IMR-90 (cell line): ENCODE data around the gene GALNT7.

Source experiments
- BHLHE40 ChIP-seq: fragments of 150-350 bp; IDR thresholded peaks from 2 replicates; pipeline ENCODE4 v1.6.1; 2016; ENCODE audit warnings: mild to moderate bottlenecking, low read depth, low read length
- SMC3 ChIP-seq: fragments of 150-350 bp; IDR thresholded peaks from 2 replicates; pipeline ENCODE4 v1.6.1; 2016; ENCODE audit warnings: low read depth, mild to moderate bottlenecking, antibody characterized with exemption, low read length, moderate library complexity
- TF ChIP-seq, protein P1 (sequence below): conservative IDR thresholded peaks from 2 replicates; pipeline ENCODE4 v1.5.1; 2012; ENCODE audit warnings: mild to moderate bottlenecking, low read depth, low read length, improper control_type of control experiment

DNA sequence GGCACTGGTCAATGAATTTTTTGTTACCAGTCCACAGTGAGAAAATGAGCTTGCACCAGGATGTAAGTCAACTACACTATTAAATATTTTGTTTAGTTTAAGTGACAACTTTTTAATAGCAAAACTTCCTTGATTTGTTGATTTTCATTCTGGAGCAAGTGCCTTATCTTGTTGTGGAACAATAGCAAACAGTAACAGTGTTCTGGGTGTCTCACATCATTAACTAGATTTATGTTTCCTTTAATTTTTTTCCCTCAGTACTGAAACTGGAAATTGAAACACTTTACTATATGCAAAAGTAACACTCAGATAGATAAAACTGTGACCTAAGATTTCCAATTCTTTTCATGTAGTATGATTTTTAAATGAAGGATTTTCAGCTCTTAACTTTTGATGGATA is 80.1 kb downstream of the GALNT7 start:
- TF ChIP-seq, protein P1, sequence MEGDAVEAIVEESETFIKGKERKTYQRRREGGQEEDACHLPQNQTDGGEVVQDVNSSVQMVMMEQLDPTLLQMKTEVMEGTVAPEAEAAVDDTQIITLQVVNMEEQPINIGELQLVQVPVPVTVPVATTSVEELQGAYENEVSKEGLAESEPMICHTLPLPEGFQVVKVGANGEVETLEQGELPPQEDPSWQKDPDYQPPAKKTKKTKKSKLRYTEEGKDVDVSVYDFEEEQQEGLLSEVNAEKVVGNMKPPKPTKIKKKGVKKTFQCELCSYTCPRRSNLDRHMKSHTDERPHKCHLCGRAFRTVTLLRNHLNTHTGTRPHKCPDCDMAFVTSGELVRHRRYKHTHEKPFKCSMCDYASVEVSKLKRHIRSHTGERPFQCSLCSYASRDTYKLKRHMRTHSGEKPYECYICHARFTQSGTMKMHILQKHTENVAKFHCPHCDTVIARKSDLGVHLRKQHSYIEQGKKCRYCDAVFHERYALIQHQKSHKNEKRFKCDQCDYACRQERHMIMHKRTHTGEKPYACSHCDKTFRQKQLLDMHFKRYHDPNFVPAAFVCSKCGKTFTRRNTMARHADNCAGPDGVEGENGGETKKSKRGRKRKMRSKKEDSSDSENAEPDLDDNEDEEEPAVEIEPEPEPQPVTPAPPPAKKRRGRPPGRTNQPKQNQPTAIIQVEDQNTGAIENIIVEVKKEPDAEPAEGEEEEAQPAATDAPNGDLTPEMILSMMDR = no peak
- TF ChIP-seq BHLHE40 (no peak), SMC3 (no peak)
